Activated T-helper 9 cell treated with anti-CD3 and anti-CD28 coated beads, Interleukin-2, amount 50 U/mL, for 16 hours (primary cell): ENCODE measurements around the gene LRIT2.

Experiments
- DNase-seq: peaks from one replicate; pipeline ENCODE4 v3.0.0-alpha.2; 2020; ENCODE audit warnings: low read depth

LRIT2 gene

GRCh38 chr10:84225427-84226173 lies at the start of gene LRIT2:
Gene LRIT2 (minus strand): TSS chr10:84225544. CDS start chr10:84225520, 24 bp downstream.
- DNase-seq, result no peak

- no peak for DNase-seq
These were observed 45.4 kb upstream of the LRIT2 start for GRCh38 chr10:84270708-84271107.

- no peak for DNase-seq
These were observed 44.4 kb upstream of the LRIT2 start for GRCh38 chr10:84269773-84270172.

DNA sequence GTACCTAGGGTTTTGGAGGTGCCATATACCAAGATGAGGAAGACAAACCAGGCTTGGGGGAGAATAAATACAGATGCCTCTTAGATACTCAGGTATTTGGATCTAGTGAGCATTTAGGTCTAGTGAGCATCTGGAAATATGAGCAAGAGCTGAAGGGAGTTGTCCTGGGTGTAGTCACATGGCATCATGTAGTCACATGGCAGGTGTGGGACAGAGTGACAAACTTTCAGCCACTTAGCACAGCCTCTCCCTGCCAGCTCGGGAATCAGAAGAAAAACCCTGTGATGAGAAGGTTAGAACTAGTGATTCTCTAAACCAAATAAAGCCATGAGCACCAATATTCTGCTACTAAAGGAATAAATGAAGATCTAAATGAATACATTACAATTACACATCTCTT lies 43.8 kb upstream of the LRIT2 start:
- no peak for DNase-seq

GRCh38 chr10:84267503-84268126 lies 42.3 kb upstream of the LRIT2 start:
- DNase-seq, result peak; percentile 49

GRCh38 chr10:84265418-84265817 lies 40.1 kb upstream of the LRIT2 start:
- DNase-seq, result no peak

DNA sequence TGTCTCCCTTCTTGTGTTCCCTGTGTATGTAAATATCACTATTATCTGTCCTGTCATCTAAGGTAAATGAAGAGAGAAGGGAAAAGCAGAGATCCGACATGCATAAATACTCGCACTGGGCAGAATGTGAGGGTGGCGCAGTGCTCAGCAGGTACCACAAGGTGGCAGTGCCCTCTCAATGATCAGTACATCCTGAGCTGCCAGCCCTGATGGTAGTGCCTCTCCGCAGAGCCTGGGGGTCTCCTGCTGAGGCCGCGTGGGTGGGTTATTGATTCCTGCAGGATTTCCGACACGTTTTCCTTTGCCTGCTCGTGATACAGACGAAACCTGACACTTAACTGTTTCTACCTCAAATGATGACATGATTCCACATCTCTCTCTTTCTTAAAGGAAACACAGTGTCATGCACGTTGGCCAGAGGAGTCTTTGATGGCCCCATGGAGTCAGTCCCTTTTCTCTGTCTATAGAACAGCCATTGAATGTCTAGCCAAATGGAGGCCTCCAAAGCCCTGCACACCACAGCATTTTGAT lies 39.3 kb upstream of the LRIT2 start:
- peak; percentile 57 for DNase-seq

GRCh38 chr10:84263716-84264115 lies 38.4 kb upstream of the LRIT2 start:
- no peak for DNase-seq

- DNase-seq, result no peak
These were observed 37.0 kb upstream of the LRIT2 start for GRCh38 chr10:84262190-84262956.

DNA sequence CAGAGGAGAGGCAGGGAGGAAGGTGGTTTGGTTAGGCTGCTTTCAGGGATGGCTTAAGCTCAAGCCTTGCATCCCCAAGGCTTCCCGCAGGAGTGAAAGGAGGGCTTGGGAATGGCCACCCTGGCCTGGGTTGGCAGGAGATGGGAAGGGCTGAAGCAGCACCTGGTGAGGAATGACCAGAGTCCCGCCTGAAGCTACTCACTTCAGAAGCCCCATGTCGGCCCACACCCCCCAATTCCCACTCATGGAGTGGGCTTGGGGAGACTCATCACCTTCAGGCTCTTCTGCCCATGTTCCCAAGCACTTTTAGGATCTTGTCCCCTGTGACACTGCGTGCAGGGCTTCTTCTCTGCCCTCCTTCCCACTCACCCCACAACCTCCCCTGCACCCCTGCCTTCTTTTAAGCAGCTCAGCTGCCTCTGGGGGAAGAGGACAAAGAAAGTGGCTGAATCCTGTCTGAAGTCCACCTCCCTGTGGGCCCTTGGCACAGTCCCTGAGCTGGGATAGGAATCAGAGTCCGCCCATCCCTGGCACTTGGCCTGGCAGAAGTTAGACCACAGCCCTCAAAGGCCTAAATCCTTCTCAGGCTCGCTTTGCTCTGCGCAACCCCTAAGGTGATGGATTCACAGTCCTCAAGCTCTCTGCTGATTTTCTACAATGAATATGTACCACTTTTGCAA lies 36.0 kb upstream of the LRIT2 start:
- no peak for DNase-seq

DNA sequence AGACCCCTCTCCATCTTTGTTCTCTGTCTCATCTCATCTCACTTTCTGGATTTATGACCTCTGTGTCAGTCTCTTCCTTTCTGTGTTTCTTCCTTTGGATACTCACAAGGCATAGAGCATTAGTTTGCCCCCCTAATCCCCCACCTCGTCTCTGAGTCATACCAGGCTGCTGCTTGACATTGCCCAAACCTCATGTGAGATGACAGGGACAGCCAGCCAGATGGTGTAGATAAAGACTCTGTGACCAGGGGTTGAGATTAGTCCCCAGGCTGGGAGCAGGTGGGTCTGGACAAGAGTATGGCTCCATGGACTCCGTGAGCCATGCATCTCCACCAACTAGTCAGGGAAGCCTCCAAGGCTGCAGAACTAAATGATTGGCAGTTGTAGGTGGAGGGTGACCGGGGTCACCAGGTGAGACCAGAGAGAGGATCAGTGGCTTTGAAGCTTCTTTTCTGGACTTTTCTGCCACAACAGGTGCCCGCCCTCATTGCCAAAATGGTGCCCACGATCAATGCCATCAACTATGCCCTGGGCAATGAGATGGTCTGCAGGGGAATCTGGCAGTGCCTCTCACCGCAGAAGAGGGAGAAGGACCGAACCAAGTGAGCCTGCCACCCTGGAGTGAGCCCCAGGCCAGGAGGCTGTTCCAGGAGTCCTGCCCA lies 32.8 kb upstream of the LRIT2 start:
- DNase-seq, result no peak

GRCh38 chr10:84257343-84258020 lies 32.1 kb upstream of the LRIT2 start:
- no peak for DNase-seq

DNA sequence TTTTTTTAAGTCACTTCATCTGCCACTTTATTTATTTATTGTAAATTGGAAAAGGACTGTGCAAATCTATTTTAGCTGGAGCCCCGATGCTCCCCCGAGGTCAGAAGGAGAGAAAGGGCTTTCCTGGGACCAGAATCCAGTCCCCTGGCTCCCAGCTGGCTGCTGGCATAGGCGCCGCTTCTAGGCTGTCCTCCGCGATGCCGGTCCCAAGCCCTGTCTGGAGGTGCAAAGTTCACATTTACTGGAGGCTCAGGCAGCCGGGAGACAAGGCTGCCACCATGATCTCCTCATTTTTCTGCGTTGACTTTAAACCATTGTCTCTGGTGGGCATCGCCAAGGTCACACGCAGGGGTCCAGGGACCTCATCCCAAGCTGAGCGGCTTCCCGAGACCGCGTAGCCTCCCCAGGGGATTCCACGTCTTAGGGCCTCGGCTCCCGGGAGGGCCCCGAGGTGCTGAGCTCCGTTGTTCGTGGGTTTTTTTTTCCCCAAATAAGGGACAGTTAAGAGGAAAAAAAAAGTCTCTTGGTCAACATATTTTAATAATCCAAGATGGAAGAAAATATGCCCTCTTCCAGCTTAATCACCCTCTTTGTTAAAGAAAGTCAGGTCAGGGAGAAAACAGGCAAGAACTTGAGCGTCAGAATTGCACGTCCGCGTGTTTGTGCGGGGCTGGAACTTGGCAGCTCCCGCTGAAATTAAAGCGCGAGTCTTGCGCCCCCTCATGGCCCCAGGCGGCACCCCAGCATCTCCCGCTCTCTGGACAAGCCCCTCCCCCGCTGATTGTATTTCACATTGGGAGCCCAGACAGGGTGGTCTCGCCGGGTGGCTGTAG lies 31.4 kb upstream of the LRIT2 start:
- peak; percentile 20 for DNase-seq

- DNase-seq, result no peak
These were observed 29.5 kb upstream of the LRIT2 start for GRCh38 chr10:84254552-84255478.

GRCh38 chr10:84248794-84249193 lies 23.4 kb upstream of the LRIT2 start:
- no peak for DNase-seq

DNA sequence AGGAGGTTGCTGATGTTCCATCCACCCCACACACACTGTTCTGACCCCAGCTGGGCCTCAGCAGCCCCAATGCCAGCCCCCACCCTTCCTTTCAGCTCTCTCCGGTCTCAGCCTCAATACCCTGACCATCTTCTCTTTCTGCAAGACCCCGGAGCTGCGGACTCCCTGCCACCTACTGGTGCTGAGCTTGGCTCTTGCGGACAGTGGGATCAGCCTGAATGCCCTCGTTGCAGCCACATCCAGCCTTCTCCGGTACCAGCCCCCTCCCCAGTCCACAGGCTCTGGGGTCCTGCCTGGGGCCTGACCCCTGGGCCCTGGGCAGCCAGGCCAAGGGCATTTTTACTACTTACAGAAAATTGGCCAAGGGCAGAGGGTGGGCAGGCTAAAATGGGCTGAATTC lies 22.2 kb upstream of the LRIT2 start:
- no peak for DNase-seq

- DNase-seq, result no peak
These were observed 19.4 kb upstream of the LRIT2 start, which contains the start of gene RGR for GRCh38 chr10:84244651-84245270. Gene RGR (plus strand): TSS chr10:84245053. CDS start chr10:84245091, 38 bp downstream.

DNA sequence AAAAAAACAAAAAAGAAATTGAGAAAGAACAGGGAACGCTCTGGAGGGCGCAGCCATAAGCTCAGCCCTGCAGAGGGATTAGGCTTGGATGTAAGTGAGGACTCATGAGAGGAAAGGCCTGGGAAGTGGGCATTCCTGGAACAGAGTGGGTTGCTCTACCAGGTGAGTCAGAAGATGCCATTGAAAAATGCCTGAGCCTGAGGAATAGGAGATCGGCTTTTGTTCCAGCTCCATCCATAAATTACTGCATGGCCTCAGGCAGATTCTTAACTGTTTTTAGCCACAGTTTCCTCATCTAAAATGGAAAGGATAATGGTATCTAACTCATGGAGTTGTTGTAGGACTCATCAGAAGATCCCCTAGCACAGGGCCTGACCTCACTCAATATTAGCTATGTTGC lies 18.4 kb upstream of the LRIT2 start:
- DNase-seq, result no peak
